Measurements from ENCODE around the gene ZGRF1. TPM values are rescaled to one million over a fixed set of nuclear protein-coding genes. Genes with fewer than 3 reads are reported as not detected.
A peak's percentile ranks its signal among the peaks of the same experiment; 100 is the strongest.

The ZGRF1 gene
- total and polyA plus RNA-seq, 2 experiments from 2014 or later, result 3.9 to 10.4 TPM

DNA sequence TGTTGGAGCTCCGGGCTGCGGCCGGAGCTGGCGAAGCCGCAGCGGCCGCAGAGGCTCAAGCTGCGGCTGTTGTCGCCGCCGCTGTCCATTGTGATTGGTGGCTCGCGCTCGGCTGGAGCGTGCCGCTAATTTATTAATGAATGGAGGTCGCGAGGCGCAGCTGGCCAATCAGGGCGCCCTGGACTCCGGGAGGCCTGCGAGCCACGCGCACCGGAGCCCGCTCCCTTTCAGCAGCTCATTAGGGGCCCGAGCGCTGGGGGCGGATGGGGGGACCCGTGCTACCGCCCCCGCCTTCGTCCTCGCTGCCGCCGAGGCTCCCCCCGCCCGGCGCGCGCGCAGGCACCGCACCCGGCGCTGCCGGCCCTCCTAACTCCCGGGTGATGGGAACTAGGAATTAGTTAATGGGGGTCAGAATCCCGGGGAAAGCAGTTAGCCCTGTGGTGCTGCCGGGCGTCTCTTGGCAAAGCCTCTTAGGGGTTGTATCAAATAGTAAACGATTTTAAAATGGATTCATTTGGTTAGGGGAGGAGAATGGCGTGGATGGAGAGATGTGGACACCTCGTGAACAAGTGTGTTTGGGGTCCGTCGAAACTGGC is 120.1 kb downstream of the ZGRF1 start:
- H3K27ac ChIP-seq, result no peak overlapping the region
- peak in 1 of 2 donors; percentile 78 for DNase-seq (ENCODE audit: low read depth in 1 of 2, low spot score in 1 of 2)
- H3K9me3 ChIP-seq (ENCODE audit: low read depth), result no peaks in the 10 kb centered on the region
- H3K27me3 ChIP-seq, result peaks cover 100% of the 10 kb centered on the region
- no peaks in the 10 kb centered on the region for H3K36me3 ChIP-seq
- peaks cover 7% of the 10 kb centered on the region for H3K4me1 ChIP-seq (ENCODE audit: low read depth)
- peak overlapping the region; percentile 22 for H3K4me3 ChIP-seq
- TF ChIP-seq CTCF (IDR thresholded peaks at IDR 0.05; ENCODE audit: low read depth, low read length), result no peak

DNA sequence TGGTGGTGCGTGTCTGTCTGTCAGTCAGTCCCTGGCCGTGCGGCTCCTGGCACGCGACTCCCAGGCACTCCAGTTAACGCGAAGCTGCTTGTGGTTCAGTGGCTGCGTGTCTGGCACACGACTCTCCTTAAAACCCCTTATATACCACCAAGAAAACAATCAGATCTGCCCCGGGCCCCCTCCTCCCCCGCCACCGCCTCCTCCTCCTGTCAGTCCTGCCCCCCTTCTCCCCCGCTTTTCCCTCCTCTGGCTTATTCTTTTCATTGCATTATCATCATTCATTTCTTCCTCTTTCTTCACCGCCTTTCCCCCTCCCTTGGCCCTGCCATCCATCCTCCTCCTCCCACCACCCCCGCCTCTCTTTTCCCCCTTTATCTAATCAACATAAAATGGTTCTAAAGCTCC is 120.6 kb downstream of the ZGRF1 start, which contains the start of gene NEUROG2:
Gene NEUROG2 (minus strand): TSS at position 115 of the 405 bp plus-strand sequence. CDS start 705 bp downstream, outside the sequence.
- peaks cover 7% of the 10 kb centered on the region for H3K4me1 ChIP-seq (ENCODE audit: low read depth)
- DNase-seq (ENCODE audit: low read depth in 1 of 2, low spot score in 1 of 2), result no peak
- H3K4me3 ChIP-seq, result peak within 1 kb of the TSS; percentile 22
- H3K36me3 ChIP-seq, result no peaks in the 10 kb centered on the region
- no peak for TF ChIP-seq CTCF (IDR thresholded peaks at IDR 0.05; ENCODE audit: low read depth, low read length)
- peaks cover 100% of the 10 kb centered on the region for H3K27me3 ChIP-seq
- H3K9me3 ChIP-seq (ENCODE audit: low read depth), result no peaks in the 10 kb centered on the region
- H3K27ac ChIP-seq, result no peak within 1 kb of the TSS

DNA sequence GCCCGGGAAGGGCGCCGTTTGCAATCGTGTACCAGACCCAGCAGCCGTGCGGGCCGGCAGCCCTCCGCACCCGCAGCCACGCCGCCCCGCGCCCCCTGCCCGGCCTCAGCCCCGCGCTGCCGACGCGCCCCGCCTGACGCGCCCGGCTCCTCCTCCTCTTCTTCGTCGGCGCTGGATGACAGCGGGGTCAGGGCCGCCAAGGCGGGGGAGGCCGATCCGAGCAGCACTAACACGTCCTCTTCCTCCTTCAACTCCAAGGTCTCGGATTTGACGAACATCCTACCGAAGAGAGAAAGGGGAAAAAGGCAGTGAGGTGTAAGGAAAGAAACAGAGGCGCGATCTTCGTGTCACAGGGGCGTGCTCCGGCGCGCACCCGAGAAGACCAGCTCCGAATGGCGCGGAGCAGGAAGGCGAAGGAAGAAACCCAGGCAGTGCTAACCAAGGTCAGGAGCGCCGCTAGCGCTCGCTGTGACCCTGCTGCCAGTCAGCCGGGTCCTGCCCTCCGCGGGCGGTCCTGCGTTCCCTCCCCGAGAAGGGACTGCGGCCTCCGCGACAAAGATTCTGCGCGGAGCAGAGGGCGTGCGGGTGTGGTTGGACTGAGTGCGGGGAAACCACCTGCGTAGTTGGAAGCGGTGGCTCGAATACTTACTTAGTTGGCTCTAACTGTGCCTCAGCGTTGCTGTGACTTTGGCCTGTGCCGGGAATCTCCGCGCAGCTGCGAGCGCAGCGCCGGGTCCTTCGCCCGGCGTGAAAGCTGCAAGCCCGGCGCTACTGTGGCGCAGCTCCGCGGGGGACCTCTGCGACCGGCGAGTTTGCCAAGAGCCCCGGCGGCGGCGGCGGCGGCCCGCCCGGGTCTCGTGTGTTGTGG is 121.3 kb downstream of the ZGRF1 start:
- Histone ChIP-seq H3K27me3 (peaks cover 100% of the 10 kb centered on the region), H3K4me1 (ENCODE audit: low read depth) (peaks cover 7% of the 10 kb centered on the region), H3K27ac (no peak overlapping the region), H3K36me3 (no peaks in the 10 kb centered on the region), H3K4me3 (peak overlapping the region; percentile 22), H3K9me3 (ENCODE audit: low read depth) (no peaks in the 10 kb centered on the region)
- TF ChIP-seq CTCF (IDR thresholded peaks at IDR 0.05; ENCODE audit: low read depth, low read length), result no peak
- peak; percentile 40 to 65 for DNase-seq (ENCODE audit: low read depth in 1 of 2, low spot score in 1 of 2)

GRCh38 chr4:112514647-112515197 is 122.0 kb downstream of the ZGRF1 start:
- DNase-seq (ENCODE audit: low read depth in 1 of 2, low spot score in 1 of 2), result no peak
- H3K4me3 ChIP-seq, result peak overlapping the region; percentile 22
- TF ChIP-seq CTCF (IDR thresholded peaks at IDR 0.05; ENCODE audit: low read depth, low read length), result no peak
- no peak overlapping the region for H3K27ac ChIP-seq
- H3K4me1 ChIP-seq (ENCODE audit: low read depth), result peaks cover 7% of the 10 kb centered on the region
- no peaks in the 10 kb centered on the region for H3K36me3 ChIP-seq
- peaks cover 100% of the 10 kb centered on the region for H3K27me3 ChIP-seq
- no peaks in the 10 kb centered on the region for H3K9me3 ChIP-seq (ENCODE audit: low read depth)

DNA sequence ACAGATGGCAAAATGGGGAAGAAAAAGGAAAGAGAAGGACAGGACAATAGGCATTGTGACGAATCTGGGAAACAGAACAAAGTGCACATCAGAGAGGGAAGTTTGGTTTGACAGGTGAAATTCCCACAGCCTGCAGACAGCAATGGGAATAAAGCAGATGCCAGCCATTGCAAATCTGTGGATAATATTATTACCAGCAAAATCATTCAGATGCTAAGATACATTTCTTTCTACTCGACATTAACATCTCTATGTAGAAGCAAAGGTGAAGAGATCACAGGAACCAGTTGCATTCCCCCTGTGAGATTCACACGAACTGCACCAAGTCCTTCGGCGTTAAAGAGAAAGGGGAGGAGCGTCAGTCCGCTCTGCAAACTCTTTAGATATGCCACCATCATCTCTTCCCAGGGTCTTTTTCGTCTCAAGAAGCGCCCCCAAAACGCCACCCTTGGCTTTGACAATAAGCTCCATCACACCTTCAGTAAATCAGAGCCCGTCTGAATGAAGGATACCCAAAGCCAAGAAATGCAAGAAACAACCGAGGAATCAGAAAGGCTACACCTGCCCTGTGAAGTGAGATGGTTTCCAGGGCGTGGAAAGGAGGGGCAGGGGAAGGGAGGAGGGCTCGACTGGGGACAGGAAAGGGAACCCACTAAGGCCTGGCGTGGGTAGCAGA is 122.6 kb downstream of the ZGRF1 start:
- Histone ChIP-seq H3K4me1 (ENCODE audit: low read depth) (peaks cover 7% of the 10 kb centered on the region), H3K27ac (no peak overlapping the region), H3K36me3 (no peaks in the 10 kb centered on the region), H3K4me3 (peak overlapping the region; percentile 22), H3K9me3 (ENCODE audit: low read depth) (no peaks in the 10 kb centered on the region), H3K27me3 (peaks cover 100% of the 10 kb centered on the region)
- DNase-seq (ENCODE audit: low read depth in 1 of 2, low spot score in 1 of 2), result no peak
- no peak for TF ChIP-seq CTCF (IDR thresholded peaks at IDR 0.05; ENCODE audit: low read depth, low read length)
